SK-N-SH treated with all-trans-retinoic acid at 6 μM for 48 hours (cell line): ENCODE measurements around the gene ZNF654.

ENCODE experiments used
- CSRNP3 ChIP-seq: fragments of 250-450 bp; sonication (Bioruptor Pico); IDR thresholded peaks from 2 replicates; pipeline ENCODE4 v1.5.1; 2021; ENCODE audit warnings: mild to moderate bottlenecking, moderate library complexity
- GLIS3 ChIP-seq: fragments of 250-450 bp; sonication (Bioruptor Pico); IDR thresholded peaks from 2 replicates; pipeline ENCODE4 v1.5.0; 2020; ENCODE audit warnings: mild to moderate bottlenecking, moderate library complexity
- OSR1 ChIP-seq: fragments of 250-450 bp; sonication (Bioruptor Pico); IDR thresholded peaks from 2 replicates; pipeline ENCODE4 v1.8.0; 2022; ENCODE audit warnings: moderate library complexity, mild to moderate bottlenecking, inconsistent platforms
- RARB ChIP-seq: fragments of 250-450 bp; sonication (Bioruptor Pico); IDR thresholded peaks from 2 replicates; pipeline ENCODE4 v1.8.0; 2021; ENCODE audit warnings: mild to moderate bottlenecking, moderate library complexity
- TSHZ2 ChIP-seq: fragments of 250-450 bp; sonication (Bioruptor Pico); IDR thresholded peaks from 2 replicates; pipeline ENCODE4 v1.5.0; 2020; ENCODE audit warnings: mild to moderate bottlenecking, moderate library complexity
- ZFP3 ChIP-seq: fragments of 250-450 bp; sonication (Bioruptor Pico); IDR thresholded peaks from 2 replicates; pipeline ENCODE4 v1.5.0; 2020; ENCODE audit warnings: mild to moderate bottlenecking, moderate library complexity
- ZNF565 ChIP-seq: fragments of 450-650 bp; formaldehyde crosslinking; conservative IDR thresholded peaks from 2 replicates; pipeline ENCODE4 v1.5.0; 2020; ENCODE audit warnings: low read depth, mild to moderate bottlenecking, moderate library complexity
- TF ChIP-seq, protein P1 (sequence below): fragments of 250-450 bp; sonication (Bioruptor Pico); IDR thresholded peaks from 2 replicates; pipeline ENCODE4 v1.8.0; 2020; ENCODE audit warnings: mild to moderate bottlenecking, moderate library complexity, borderline replicate concordance

DNA sequence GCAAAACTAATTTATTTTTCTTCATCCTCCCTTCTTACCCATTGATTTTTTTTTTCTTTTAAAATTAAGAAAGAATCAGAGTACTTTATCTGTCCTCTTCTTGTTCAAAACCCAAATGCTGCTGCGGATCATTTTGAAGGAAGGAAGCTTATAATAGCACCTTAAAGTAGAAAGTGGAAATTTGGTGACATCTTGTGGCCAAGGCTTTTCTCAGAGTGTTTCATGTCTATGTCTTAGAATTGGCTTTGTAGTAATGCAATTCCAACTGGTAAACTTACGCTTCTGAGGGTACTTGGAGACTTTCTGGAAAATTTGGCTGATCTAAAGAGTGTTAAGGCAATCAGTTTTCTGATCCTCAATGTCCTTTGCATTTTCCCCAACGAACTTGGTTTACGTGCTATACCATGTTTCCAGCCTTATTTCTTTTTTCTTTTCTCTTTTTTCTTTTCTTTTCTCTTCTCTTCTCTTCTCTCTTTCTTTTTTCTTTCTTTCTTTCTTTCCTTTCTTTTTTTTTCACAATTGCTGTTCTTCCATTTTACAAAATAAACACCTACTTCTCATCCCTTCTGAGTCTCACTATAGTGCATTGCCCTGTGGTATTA, 121.4 kb downstream of the ZNF654 start:
- TF ChIP-seq GLIS3 (CRISPR knock-in tag) (no peak), ZFP3 (no peak), RARB (no peak), OSR1 (CRISPR knock-in tag) (no peak), TSHZ2 (CRISPR knock-in tag) (no peak), ZNF565 (CRISPR knock-in tag) (no peak), CSRNP3 (CRISPR knock-in tag) (no peak)
- TF ChIP-seq, protein P1, sequence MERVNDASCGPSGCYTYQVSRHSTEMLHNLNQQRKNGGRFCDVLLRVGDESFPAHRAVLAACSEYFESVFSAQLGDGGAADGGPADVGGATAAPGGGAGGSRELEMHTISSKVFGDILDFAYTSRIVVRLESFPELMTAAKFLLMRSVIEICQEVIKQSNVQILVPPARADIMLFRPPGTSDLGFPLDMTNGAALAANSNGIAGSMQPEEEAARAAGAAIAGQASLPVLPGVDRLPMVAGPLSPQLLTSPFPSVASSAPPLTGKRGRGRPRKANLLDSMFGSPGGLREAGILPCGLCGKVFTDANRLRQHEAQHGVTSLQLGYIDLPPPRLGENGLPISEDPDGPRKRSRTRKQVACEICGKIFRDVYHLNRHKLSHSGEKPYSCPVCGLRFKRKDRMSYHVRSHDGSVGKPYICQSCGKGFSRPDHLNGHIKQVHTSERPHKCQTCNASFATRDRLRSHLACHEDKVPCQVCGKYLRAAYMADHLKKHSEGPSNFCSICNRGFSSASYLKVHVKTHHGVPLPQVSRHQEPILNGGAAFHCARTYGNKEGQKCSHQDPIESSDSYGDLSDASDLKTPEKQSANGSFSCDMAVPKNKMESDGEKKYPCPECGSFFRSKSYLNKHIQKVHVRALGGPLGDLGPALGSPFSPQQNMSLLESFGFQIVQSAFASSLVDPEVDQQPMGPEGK (CRISPR knock-in tag), result no peak
